Limb (tissue), 2 donors: ENCODE measurements around the gene SLC11A2.
A peak's percentile ranks its signal among the peaks of the same experiment; 100 is the strongest.
"Not testable (repeated sequence)": the region's sequence is repeated elsewhere in the genome, so short reads cannot be mapped to it uniquely, and the experiment has no call there.

Source experiments
- DNase-seq, 2 donors: peaks; one replicate each; pipeline ENCODE4 v3.0.0-alpha.2; 2016; ENCODE audit errors: extremely low spot score in 2 of 2

Gene SLC11A2

DNA sequence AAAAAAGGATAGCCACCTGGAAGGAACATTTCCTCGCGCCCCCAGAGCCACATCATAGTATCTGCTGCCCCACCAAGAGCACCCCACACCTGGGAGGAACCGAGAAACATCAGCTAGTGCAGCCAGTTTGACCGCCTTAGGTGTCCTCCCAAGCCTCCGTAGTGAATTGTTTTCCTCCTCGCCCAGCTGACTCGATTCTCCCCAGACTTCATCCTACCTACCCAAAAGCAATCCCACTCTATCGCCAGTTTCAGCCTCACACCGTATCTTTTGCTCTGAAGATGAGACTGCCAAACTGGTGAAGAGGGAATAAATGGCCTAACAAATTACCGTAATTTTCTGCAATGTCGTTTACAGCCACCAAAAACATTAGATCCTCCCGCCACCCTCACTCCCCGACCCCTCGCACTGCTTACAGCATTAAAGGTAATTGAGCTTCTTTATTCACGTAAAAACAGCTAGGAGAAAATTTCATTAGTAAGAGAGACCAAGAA lies 1.2 kb upstream of the SLC11A2 start:
- no peak for DNase-seq

- peak in 1 of 2 donors; percentile 24 for DNase-seq
Observed at GRCh38 chr12:51025338-51025835, 797 bp downstream of the SLC11A2 start.

GRCh38 chr12:51023625-51024382 lies 2.4 kb downstream of the SLC11A2 start:
- DNase-seq, result no peak

- DNase-seq, result no peak
Observed at GRCh38 chr12:51021694-51022093, 4.5 kb downstream of the SLC11A2 start.

DNA sequence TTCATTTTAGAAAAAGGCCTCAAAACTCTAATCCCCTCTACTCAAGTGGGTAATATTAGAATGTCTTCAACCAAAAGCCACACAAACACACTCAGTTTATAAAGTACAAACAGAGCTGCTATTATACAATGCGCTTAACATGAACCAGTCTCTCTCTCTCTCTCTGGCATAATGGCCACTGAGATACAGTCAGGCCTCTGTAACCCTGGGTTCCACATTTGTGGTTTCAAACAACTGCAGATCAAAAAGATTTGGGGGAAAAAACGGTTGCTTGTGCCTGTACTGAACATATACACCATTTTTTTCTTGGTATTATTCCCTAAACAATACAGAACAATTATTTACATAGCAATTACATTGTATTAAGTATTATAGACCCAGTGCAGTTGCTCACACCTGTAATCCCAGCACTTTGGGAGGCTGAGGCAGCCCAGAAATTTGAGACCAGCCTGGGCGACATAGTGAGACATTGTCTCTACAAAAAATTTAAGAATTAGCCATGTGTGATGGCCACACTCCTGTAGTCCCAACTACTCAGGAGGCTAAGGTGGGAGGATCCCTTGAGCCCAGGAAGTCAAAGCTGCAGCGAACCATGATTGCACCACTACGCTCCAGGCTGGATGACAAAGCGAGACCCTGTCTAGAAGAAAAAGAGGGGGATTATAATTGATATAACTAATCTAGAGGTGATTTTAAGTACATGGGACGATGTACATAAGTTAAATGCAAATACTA lies 5.6 kb downstream of the SLC11A2 start:
- DNase-seq, result no peak

GRCh38 chr12:51019927-51020326 lies 6.3 kb downstream of the SLC11A2 start:
- no peak for DNase-seq

DNA sequence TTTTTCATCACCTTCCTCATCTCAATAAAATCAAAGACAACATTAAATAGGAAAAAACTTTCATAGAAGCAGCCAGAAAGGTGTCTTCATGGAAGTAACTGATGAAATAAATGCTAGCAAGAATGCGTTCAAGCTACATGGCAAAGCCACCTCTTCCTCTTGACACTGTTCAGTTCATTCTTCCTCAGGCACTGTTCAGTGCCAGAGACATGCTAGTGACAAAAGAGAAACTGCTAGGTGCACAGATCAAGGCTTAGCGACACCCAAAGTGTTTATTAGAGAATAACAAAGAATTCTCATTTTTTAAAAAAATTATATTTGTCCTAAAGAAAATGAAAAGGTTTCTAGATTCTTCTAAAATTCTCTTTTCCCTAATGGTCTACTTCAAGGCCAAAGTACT lies 7.2 kb downstream of the SLC11A2 start:
- no peak for DNase-seq

DNA sequence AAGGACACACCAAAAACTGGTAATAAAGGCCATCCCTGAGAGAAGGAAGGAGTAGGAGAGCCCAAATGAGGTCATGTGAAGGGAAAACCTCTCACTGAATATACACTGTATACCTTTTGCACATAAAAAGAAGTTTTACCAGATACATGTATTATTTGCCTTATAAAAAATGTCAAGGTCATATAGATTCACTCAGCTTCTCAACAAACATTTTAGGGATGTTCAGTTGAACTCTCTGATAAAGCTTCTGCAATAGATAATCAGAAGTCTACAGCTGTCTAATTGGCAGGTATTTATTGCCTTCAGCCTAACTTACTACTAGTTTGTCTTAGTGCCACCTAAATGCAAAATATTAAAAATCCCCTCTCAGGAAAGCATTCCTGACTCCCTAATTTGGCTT lies 8.7 kb downstream of the SLC11A2 start:
- no peak for DNase-seq

- DNase-seq, result not testable (repeated sequence)
Observed at GRCh38 chr12:51014467-51014866, 11.7 kb downstream of the SLC11A2 start.

DNA sequence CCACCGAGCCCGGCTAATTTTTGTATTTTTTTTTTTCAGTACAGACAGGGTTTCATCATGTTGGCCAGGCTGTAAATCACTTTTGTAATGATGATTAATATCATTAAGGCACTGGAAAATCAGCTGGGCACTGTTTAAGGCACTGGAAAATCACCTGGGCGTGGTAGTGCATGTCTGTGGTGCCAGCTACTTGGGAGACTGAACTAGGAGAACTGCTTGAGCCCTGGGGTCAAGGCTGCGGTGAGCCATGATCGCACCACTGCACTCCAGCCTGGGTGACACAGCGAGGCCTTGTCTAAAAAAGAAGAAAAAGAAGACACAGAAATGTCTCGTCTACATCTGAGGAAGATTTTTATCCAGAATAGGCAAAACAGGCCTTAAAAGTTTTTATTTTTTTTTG lies 12.7 kb downstream of the SLC11A2 start:
- no peak for DNase-seq

- DNase-seq, result no peak
Observed at GRCh38 chr12:51012570-51013236, 13.5 kb downstream of the SLC11A2 start.

- no peak for DNase-seq
Observed at GRCh38 chr12:51011955-51012354, 14.2 kb downstream of the SLC11A2 start.

GRCh38 chr12:51009056-51009440 lies 17.1 kb downstream of the SLC11A2 start:
- DNase-seq, result no peak

DNA sequence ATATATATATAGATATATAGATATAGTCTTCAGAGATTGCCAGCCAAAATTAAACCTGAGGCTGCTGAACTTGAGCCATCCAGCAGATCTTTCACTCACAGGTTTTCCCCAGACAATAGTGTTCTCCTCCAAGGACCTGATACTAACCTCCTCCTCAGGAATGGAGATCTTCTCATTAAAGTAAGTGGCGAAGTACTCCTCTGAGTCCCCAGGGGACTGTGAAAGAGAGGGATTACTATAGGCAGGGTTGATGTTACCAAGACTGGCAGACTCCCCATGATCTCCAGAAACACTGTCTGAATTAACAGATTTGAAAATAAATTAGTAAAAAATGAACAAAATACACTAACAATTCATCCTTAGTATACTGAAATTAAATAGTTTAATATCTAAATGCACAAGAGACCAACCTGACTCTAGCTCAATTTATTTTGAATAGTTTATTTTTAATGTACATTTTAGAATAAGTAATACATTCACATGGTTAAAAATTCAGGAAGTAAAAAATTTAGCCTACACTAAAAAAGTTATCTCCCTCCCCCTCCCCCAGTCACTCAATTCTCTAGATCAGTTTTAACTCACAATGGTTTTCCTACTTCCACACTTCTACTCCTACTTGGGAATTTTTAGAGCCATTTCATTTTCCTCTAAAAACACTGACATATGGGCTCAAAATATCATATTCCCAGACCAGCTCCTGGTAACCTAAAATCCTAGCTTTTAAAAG lies 17.7 kb downstream of the SLC11A2 start:
- DNase-seq, result no peak

GRCh38 chr12:51005671-51006070 lies 20.5 kb downstream of the SLC11A2 start:
- no peak for DNase-seq

DNA sequence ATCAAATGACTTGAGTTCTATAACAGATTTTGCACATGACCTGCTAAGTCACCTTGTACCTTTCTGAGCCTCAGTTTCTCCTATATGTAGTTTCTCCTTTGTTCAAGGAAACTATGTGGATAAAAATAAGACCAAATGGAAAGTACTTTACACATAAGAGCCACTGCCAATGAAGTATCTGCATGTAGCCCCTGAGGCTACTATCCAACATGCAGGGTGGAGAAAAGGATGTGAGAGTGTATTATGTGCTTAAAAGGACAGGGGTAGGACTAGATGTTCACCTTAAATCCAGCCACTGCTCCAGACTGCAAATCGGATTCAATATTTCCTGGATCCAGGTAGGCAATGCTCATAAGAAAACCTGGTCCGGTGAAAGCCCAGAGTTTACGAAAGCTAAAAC lies 21.2 kb downstream of the SLC11A2 start:
- DNase-seq, result no peak

GRCh38 chr12:51004504-51004903 lies 21.7 kb downstream of the SLC11A2 start:
- no peak for DNase-seq

DNA sequence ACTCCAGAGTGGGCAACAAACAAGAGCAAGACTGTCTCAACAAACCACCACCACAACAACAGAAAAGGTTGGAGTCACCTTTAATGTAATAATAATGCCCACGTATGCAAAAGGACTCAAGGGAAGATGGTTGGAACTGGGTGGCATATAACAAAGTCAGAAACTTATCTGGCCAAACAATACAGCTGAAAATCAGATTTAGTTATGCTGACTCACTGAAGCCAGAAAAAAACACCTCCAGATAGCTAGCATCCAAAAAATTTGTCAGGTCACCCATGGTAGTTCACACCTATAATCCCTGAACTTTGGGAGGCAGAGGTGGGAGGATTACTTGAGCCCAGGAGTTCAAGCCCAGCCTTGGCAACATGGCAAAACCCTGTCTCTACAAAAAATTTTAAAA lies 24.4 kb downstream of the SLC11A2 start:
- no peak for DNase-seq

DNA sequence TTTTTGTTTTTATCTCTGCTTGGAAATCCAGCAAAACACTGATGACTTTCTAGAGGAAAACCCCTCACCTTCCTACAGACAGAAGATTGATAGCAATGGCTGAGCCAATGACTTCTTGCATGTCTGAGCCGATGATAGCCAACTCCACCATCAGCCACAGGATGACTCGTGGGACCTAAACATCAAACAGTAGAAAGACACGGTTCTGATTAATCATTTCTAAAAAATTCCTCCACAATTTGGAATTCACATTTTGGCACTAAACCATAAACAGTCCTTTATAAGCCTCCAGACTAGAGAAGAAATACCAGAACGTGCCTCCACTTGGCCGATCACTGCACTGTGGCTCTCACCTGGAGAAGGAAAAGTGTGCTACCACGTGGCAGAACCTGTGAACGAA lies 25.9 kb downstream of the SLC11A2 start:
- DNase-seq, result no peak

DNA sequence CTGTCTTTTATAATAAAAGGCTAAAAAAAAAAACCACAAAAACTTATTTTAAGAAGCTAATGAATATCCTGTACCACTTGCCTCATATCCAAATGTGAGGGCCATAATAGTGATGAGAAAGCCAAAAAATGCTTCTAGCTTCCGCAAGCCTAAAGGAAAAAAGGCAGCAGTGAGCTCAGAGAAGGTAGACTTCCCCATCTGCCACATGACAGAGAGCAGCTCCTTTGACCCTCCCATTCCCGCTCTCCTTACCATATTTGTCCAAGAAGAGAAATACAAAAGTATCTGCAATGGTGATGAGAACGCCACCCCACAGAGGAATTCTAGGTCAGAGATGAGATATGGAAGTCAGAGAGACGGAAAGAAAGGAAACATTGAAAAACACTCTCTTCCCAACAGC lies 27.1 kb downstream of the SLC11A2 start:
- DNase-seq, result no peak

DNA sequence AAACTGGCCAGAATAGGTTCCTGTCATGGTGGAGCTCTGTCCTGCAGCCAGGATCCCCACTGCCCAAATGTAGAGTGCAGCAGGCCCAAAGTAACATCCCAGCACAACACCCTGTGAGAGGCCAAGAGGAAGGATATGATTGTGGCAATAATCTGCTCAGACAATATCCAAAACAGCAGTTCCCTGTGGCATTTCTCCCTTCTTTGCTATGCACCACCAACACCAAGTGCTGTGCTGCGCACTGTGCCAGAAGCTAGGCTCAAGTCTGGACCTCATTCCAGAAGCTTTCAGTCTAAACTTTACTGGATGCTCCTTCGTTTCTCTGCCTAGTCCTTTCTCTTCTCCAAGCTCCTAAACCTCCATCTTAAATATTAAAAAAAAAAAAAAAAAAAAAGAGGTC lies 33.4 kb downstream of the SLC11A2 start:
- DNase-seq, result peak in 1 of 2 donors; percentile 28
